SK-N-MC (cell line): ENCODE measurements around the gene ULK4.

Source experiments
- DNase-seq: peaks from one replicate; pipeline ENCODE4 v3.0.0-alpha.2; 2011; ENCODE audit warnings: low read depth, low spot score
- H3K27ac ChIP-seq: fragments of 200-600 bp; sonication (generic); 2 replicates; pipeline ENCODE4 v1.5.1; 2016; ENCODE audit warnings: mixed run types
- H3K36me3 ChIP-seq: fragments of 200-600 bp; sonication (generic); 2 replicates; pipeline ENCODE4 v1.6.1; 2017; ENCODE audit warnings: antibody characterized with exemption, low read length, mixed read lengths; ENCODE audit not compliant: insufficient read depth
- H3K4me3 ChIP-seq: fragments of 200-600 bp; sonication (generic); 2 replicates; pipeline ENCODE4 v1.5.1; 2016
- H3K9ac ChIP-seq: fragments of 200-600 bp; sonication (generic); 2 replicates; pipeline ENCODE4 v1.8.0; 2017; ENCODE audit warnings: mixed run types, mixed read lengths; ENCODE audit not compliant: insufficient read length
- H3K9me3 ChIP-seq: fragments of 200-600 bp; sonication (generic); 2 replicates; pipeline ENCODE4 v1.6.1; 2017; ENCODE audit warnings: low read depth, mild to moderate bottlenecking, antibody characterized with exemption, low read length, moderate library complexity, mixed read lengths
- EZH2 ChIP-seq: fragments of 200-600 bp; sonication (generic); IDR thresholded peaks from one replicate; pipeline ENCODE4 v1.6.1; 2017; ENCODE audit warnings: antibody characterized with exemption
- FOXP2 ChIP-seq: optimal IDR thresholded peaks from 2 replicates; pipeline ENCODE3; 2011; ENCODE audit warnings: mild to moderate bottlenecking, moderate library complexity; ENCODE audit not compliant: insufficient read depth; ENCODE audit errors: extremely low read length, control extremely low read depth
- POLR2AphosphoS5 ChIP-seq: IDR thresholded peaks from 2 replicates; pipeline ENCODE4 v1.6.1; 2012; ENCODE audit warnings: mild to moderate bottlenecking, low read depth, low read length, borderline replicate concordance

ULK4 gene

DNA sequence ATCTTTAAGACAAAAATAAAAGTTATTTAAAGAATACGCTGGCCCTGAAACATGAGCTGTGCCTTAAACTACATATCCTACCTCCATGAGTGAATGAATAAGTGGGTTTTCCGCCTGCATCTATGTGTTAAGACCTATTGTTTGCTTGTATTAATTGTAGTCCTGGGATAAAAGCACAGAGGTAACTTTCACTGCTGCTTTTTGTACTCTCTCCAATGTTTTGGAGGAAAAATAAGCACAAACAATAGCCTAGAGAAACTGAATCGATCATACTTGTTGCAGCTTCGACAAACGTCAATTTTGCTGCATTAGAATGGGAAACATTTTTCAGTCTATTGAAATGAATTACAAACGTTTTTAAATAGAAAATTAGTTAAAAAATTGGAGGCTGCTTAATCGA, 763.9 kb downstream of the ULK4 start:
- TF ChIP-seq EZH2: no peak
- no peak for TF ChIP-seq FOXP2
- TF ChIP-seq POLR2AphosphoS5: no peak
- H3K4me3 ChIP-seq: no peak overlapping the region
- H3K9ac ChIP-seq: no peak overlapping the region
- no peak for DNase-seq
- no peaks in the 10 kb centered on the region for H3K9me3 ChIP-seq
- no peaks in the 10 kb centered on the region for H3K36me3 ChIP-seq
- H3K27ac ChIP-seq: no peak overlapping the region
